Measurements from ENCODE around the gene CHIT1. TPM values are rescaled to one million over a fixed set of nuclear protein-coding genes. Genes with fewer than 3 reads are reported as not detected.
"Not testable (repeated sequence)": the region's sequence is repeated elsewhere in the genome, so short reads cannot be mapped to it uniquely, and the experiment has no call there.

Gene CHIT1
- total RNA-seq, 1 donor from 2014 or later, result 225 TPM

DNA sequence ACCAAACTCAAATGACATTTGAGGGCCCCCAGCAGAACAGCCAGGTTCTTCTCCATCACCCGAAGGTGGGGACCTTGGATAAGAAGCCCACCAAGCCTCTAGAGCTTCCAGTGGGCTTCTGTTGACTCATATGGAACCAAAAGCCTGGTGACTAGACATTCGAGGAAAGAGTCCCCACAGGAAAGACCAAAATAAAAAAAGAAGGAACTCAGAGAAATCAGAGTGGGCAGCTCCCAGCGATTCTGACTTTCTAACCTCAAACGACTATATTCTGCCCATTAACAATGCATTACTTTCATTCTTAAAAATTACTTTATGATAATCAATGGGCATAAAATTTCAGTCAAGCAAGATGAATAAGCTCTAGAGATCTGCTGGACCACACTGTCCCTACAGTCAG is 9.6 kb upstream of the CHIT1 start:
- Histone ChIP-seq H3K27ac (no peak overlapping the region), H3K4me3 (no peak overlapping the region), H3K36me3 (no peaks in the 10 kb centered on the region), H3K4me1 (no peaks in the 10 kb centered on the region), H3K27me3 (ENCODE audit: low read depth) (peaks cover 5% of the 10 kb centered on the region), H3K9me3 (peaks cover 3% of the 10 kb centered on the region)
- TF ChIP-seq, protein P1, sequence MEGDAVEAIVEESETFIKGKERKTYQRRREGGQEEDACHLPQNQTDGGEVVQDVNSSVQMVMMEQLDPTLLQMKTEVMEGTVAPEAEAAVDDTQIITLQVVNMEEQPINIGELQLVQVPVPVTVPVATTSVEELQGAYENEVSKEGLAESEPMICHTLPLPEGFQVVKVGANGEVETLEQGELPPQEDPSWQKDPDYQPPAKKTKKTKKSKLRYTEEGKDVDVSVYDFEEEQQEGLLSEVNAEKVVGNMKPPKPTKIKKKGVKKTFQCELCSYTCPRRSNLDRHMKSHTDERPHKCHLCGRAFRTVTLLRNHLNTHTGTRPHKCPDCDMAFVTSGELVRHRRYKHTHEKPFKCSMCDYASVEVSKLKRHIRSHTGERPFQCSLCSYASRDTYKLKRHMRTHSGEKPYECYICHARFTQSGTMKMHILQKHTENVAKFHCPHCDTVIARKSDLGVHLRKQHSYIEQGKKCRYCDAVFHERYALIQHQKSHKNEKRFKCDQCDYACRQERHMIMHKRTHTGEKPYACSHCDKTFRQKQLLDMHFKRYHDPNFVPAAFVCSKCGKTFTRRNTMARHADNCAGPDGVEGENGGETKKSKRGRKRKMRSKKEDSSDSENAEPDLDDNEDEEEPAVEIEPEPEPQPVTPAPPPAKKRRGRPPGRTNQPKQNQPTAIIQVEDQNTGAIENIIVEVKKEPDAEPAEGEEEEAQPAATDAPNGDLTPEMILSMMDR (IDR thresholded peaks at IDR 0.05), result no peak
- intact Hi-C loops (cut with DNase I), result no loop called here
- no peak for ATAC-seq
- DNase-seq, result no peak

DNA sequence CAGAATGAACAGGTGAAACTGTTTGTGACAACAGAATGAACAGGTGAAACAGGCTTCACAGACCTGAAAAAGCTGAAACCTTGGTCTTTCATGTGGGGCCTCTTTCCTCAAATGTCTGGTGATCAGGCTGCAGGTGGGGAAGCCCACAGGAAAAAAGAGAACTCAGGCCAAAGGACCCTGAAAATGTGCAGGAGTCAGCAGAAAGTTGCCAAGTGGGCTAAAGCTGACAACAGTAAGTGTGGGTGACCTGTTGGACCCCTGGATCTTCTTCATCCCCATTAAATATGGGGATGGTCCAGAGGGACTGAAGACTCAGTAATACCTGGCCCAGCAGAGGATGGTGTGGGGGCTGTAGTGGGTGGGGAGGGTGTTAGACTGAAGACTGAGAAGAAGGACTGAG is 9.1 kb upstream of the CHIT1 start:
- H3K27ac ChIP-seq, result no peak overlapping the region
- no peaks in the 10 kb centered on the region for H3K4me1 ChIP-seq
- H3K36me3 ChIP-seq, result no peaks in the 10 kb centered on the region
- TF ChIP-seq, protein P1 (IDR thresholded peaks at IDR 0.05), result no peak
- peaks cover 3% of the 10 kb centered on the region for H3K9me3 ChIP-seq
- no peak overlapping the region for H3K4me3 ChIP-seq
- ATAC-seq (no peak), DNase-seq (no peak)
- intact Hi-C loops (cut with DNase I), result no loop called here
- H3K27me3 ChIP-seq (ENCODE audit: low read depth), result peaks cover 5% of the 10 kb centered on the region

DNA sequence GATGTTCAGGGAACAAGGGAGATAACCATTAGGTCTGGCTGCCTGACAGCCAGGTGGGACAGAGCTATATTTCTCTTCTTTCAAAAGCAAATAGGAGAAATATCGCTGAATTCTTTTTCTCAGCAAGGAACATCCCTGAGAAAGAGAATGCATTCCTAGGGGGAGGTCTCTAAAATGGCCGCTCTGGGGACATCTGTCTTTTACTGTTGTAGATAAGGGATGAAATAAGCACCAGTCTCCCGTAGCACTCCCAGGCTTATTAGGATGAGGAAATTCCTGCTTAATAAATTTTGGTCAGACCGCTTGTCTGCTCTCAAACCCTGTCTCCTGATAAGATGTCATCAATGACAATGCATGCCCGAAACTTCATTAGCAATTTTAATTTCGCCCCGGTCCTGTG is 5.4 kb upstream of the CHIT1 start:
- H3K27ac ChIP-seq; DNase-seq; H3K4me3 ChIP-seq; H3K9me3 ChIP-seq; H3K27me3 ChIP-seq (ENCODE audit: low read depth); H3K36me3 ChIP-seq; H3K4me1 ChIP-seq; intact Hi-C loops (cut with DNase I); ATAC-seq: not testable (repeated sequence)

DNA sequence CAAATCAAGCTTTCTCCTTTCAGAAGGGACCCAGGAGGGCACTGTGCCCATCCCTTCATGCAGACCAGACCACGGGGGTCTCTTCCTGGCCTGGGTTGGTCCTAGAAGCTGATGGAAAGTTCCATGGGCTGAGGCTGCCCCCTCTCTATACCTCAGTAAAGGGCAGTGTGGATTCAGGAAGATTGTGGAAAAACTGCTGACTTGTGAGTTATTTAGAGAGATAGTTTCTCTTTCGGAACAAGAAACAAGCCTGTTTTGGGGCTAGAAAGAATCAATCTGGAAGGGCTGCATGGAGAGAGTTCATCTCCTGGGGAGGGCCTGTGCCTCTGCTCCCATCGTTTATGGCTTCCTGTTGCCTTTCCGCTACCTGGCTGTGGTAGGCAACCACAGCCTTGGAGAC is 803 bp downstream of the CHIT1 start:
- DNase-seq (no peak), ATAC-seq (no peak)
- Histone ChIP-seq H3K27ac (no peak overlapping the region), H3K9me3 (no peaks in the 10 kb centered on the region), H3K27me3 (ENCODE audit: low read depth) (no peaks in the 10 kb centered on the region), H3K36me3 (no peaks in the 10 kb centered on the region), H3K4me3 (no peak overlapping the region), H3K4me1 (no peaks in the 10 kb centered on the region)
- intact Hi-C loops (cut with DNase I), result no loop called here
- TF ChIP-seq, protein P1 (IDR thresholded peaks at IDR 0.05), result no peak

DNA sequence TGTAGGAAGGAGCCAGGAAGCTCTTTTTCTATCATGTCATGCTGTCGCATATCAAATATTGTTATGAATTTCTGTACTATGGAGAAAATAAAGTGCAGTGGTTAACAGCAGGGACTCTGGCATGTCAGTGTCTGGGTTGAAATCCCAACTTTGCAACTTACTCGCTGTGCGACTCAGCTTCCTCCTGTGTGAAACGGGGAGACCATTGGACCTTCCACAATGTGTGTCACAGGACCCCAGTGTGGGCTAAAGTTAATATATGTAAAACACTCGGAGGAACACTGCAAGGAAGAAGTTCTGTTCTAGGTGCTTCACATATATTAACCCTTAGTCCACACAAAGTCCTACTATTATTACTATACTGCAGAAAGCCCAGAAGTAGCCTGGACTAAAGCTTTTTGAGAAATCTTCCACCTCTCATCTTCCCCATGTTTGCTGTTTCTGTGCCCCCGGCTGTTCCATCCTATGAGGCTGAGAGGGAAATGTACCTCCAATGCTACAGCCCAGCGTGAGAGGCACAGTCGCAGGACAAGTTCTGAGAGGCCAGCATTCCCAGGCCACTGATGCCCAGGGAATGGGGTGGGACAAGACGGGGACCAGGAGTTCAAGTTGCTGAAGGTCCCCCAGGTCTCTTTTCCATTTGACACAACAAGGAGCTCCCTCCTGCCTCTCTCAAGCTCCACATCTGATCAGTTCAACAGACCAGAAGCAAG is 1.9 kb downstream of the CHIT1 start:
- TF ChIP-seq, protein P1 (IDR thresholded peaks at IDR 0.05), result no peak
- DNase-seq (no peak), ATAC-seq (no peak)
- Histone ChIP-seq H3K4me3 (no peak overlapping the region), H3K27ac (no peak overlapping the region), H3K36me3 (no peaks in the 10 kb centered on the region), H3K4me1 (no peaks in the 10 kb centered on the region), H3K27me3 (ENCODE audit: low read depth) (no peaks in the 10 kb centered on the region), H3K9me3 (no peaks in the 10 kb centered on the region)
- intact Hi-C loops (cut with DNase I), result no loop called here

DNA sequence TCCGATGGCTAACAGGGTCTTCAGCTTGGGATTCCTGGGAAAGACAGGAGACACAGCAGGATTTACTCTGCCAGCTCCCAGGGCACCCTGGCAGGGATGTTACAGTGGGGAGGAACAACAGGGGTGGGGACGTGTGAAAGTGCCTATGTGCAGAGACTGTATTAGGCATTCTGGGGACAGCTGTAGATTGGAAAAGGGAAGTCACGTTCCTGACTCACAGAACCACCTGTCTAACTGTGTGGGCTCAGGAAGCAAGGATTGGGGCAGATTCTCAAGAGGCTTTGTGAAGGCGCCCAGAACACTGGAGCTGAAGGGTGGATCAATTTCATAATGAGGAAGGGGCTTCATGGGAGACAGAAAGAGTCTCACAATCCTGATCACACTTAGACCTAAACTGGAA is 4.4 kb downstream of the CHIT1 start:
- Histone ChIP-seq H3K27me3 (ENCODE audit: low read depth) (no peaks in the 10 kb centered on the region), H3K36me3 (no peaks in the 10 kb centered on the region), H3K4me1 (no peaks in the 10 kb centered on the region), H3K9me3 (no peaks in the 10 kb centered on the region), H3K27ac (no peak overlapping the region), H3K4me3 (no peak overlapping the region)
- no peak for ATAC-seq
- intact Hi-C loops (cut with DNase I), result no loop called here
- TF ChIP-seq, protein P1 (IDR thresholded peaks at IDR 0.05), result no peak
- no peak for DNase-seq
